A549 (cell line): ENCODE data around the gene IGSF3. TPM values are rescaled to one million over a fixed set of nuclear protein-coding genes. Genes with fewer than 3 reads are reported as not detected.
"Not testable (repeated sequence)": the region's sequence is repeated elsewhere in the genome, so short reads cannot be mapped to it uniquely, and the experiment has no call there.

Experiments
- ATAC-seq, 2 experiments: fragments of 200-7000 bp in 1 of 2; fragments of >200 bp in 1 of 2; cut with Nextera tagmentation in 1 of 2; cut with Tn5 transposase in 1 of 2; 3 replicates each; pipeline versions ENCODE4 v1.8.0 to v1.9.1; 2018 to 2020; ENCODE audit warnings: mild to moderate bottlenecking in 1 of 2, moderate library complexity in 1 of 2
- CTCF ChIA-PET: fragments of 300-600 bp; sonication (Branson Sonifier 250); formaldehyde crosslinking; extraction: SDS; loops from one replicate; lab custom pipeline; 2021; ENCODE audit warnings: antibody characterized with exemption, inconsistent platforms; lab: Yijun Ruan, JAX
- POLR2A ChIA-PET: fragments of 350-600 bp; formaldehyde crosslinking; extraction: SDS; loops from one replicate; lab custom pipeline; 2021; ENCODE audit warnings: antibody characterized with exemption, inconsistent platforms; lab: Yijun Ruan, JAX
- DNase-seq, 2 experiments: peaks; one replicate each; pipeline versions ENCODE4 v3.0.0 to v3.0.0-alpha.2; 2011 to 2016; ENCODE audit warnings: low read depth in 1 of 2, low spot score in 1 of 2
- FAIRE-seq: peaks from 2 replicates; lab custom pipeline; 2011; peaks lifted over from hg19 to GRCh38; lab: Jason Lieb, UNC
- H3K27ac ChIP-seq, 2 experiments: fragments of >200 bp; sonication (Bioruptor Twin); formaldehyde crosslinking; 3 replicates each; pipeline ENCODE4 v1.5.1; 2016 to 2017
- H3K4me1 ChIP-seq: fragments of >200 bp; sonication (Bioruptor Twin); formaldehyde crosslinking; 3 replicates; pipeline ENCODE4 v1.6.1; 2016
- H3K4me2 ChIP-seq: fragments of >200 bp; sonication (Bioruptor Twin); formaldehyde crosslinking; 3 replicates; pipeline ENCODE4 v1.6.1; 2016
- H3K4me3 ChIP-seq: fragments of >200 bp; sonication (Bioruptor Twin); formaldehyde crosslinking; 3 replicates; pipeline ENCODE4 v1.5.1; 2016
- H3K9me3 ChIP-seq: fragments of >200 bp; sonication (Bioruptor Twin); formaldehyde crosslinking; 3 replicates; pipeline ENCODE4 v1.6.1; 2016
- CEBPB ChIP-seq, 2 experiments: fragments of >200 bp in 1 of 2; sonication (Bioruptor Twin) in 1 of 2; formaldehyde crosslinking in 1 of 2; IDR thresholded peaks; 2 replicates each; pipeline ENCODE4 v1.6.1; 2012 to 2016
- E2F6 ChIP-seq: IDR thresholded peaks from 2 replicates; pipeline ENCODE4 v1.6.1; 2012; ENCODE audit warnings: low read depth, borderline replicate concordance
- ESRRA ChIP-seq: fragments of 150-350 bp; IDR thresholded peaks from 2 replicates; pipeline ENCODE4 v1.6.1; 2014; ENCODE audit warnings: mild to moderate bottlenecking, low read length, borderline replicate concordance
- HDAC2 ChIP-seq: fragments of 200-600 bp; sonication (generic); IDR thresholded peaks from 2 replicates; pipeline ENCODE4 v1.6.1; 2016
- HES2 ChIP-seq: fragments of >200 bp; sonication (Bioruptor Twin); formaldehyde crosslinking; IDR thresholded peaks from 2 replicates; pipeline ENCODE4 v1.6.1; 2016
- HOXB13 ChIP-seq: fragments of 250-450 bp; sonication (Bioruptor Pico); IDR thresholded peaks from 2 replicates; pipeline ENCODE4 v1.5.0; 2020; ENCODE audit warnings: low read depth, mild to moderate bottlenecking, moderate library complexity
- KDM1A ChIP-seq: fragments of 200-600 bp; sonication (generic); IDR thresholded peaks from 2 replicates; pipeline ENCODE4 v1.6.1; 2016; ENCODE audit warnings: low read depth, mild to moderate bottlenecking
- NFE2L2 ChIP-seq: fragments of 150-350 bp; conservative IDR thresholded peaks from 2 replicates; pipeline ENCODE4 v1.6.1; 2014; ENCODE audit warnings: low read length
- RFX5 ChIP-seq: fragments of 450-650 bp; IDR thresholded peaks from 2 replicates; pipeline ENCODE4 v1.7.1; 2014; ENCODE audit warnings: antibody characterized with exemption, mild to moderate bottlenecking, moderate library complexity
- ZNF302 ChIP-seq: fragments of 250-450 bp; sonication (Bioruptor Pico); IDR thresholded peaks from 2 replicates; pipeline ENCODE4 v1.9.0; 2021; ENCODE audit warnings: inconsistent platforms, mild to moderate bottlenecking, moderate library complexity
- whole genome bisulfite sequencing: methylation state at CpG from one replicate; pipeline ENCODE4 v1.1.6; 2017; ENCODE audit errors: missing lambda C conversion rate; 5-methylcytosine and 5-hydroxymethylcytosine counted together
- polyA plus RNA-seq, 4 experiments: library from polyadenylated mRNA; depleted of rRNA in 3 of 4; stranded (reverse); fragments of >200 nt; fragmentation: RNase III in 1 of 4; extraction: RNeasy Plus Mini Kit Qiagen cat#74134 plus additional on column Dnase treatment in 1 of 4; gene quantifications; 2 replicates in 3 of 4; 3 replicates in 1 of 4; pipeline ENCODE4 v1.2.3, GENCODE V29; 2011 to 2017
- TF ChIP-seq, protein P1 (sequence below): fragments of >200 bp; sonication (Bioruptor Twin); formaldehyde crosslinking; IDR thresholded peaks from 3 replicates; pipeline ENCODE4 v1.5.1; 2016
- TF ChIP-seq, protein P2 (sequence below): fragments of 250-450 bp; sonication (Bioruptor Pico); IDR thresholded peaks from 2 replicates; pipeline ENCODE4 v1.5.0; 2020; ENCODE audit warnings: low read depth, mild to moderate bottlenecking, moderate library complexity
- TF ChIP-seq, protein P3 (sequence below): IDR thresholded peaks from 2 replicates; pipeline ENCODE4 v1.6.1; 2012

IGSF3 gene
- polyA plus RNA-seq, 2 of the 4 experiments (the other 2 are of a cell fraction) = 18.5 to 21.9 TPM

GRCh38 chr1:116629441-116629840 lies 38.1 kb downstream of the IGSF3 start:
- H3K9me3 ChIP-seq, ATAC-seq, DNase-seq, POLR2A ChIA-PET, H3K4me2 ChIP-seq, FAIRE-seq, CTCF ChIA-PET, H3K27ac ChIP-seq, H3K4me3 ChIP-seq: not testable (repeated sequence)
- WGBS = 98% methylated on average over 2 of the region's 2 CpGs
- H3K4me1 ChIP-seq = peaks cover 13% of the 10 kb centered on the region; the same call in 1 of the 3 replicates

DNA sequence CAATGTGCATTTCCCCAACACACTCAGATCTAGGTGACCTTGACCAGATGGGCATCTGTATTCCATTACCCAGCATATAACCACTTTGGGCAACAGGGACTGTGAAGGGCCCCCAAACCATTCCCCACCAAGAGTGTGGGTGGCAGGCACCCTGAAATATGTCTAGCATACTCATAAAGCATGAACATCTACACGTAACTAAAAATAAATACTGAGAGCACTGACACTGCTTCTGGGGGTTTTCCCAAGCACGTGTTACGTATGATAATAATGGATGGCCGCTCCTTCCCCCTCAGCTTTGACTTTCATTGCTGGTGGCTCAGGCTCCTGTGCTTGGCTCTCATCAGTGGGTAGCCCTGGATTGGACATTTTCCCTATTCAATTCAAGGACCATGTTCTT lies 39.1 kb downstream of the IGSF3 start:
- Histone ChIP-seq H3K27ac (no peak overlapping the region), H3K9me3 (no peaks in the 10 kb centered on the region), H3K4me2 (no peak overlapping the region), H3K4me3 (no peak overlapping the region), H3K4me1 (peaks cover 13% of the 10 kb centered on the region; the same call in 1 of the 3 replicates)
- ATAC-seq = no peak
- TF ChIP-seq HES2 (no peak), ESRRA (no peak), HDAC2 (no peak), RFX5 (no peak), KDM1A (no peak), ZNF302 (no peak), E2F6 (no peak), NFE2L2 (no peak), CEBPB (IDR thresholded peaks at IDR 0.05) (no peak), HOXB13 (no peak)
- TF ChIP-seq, protein P1, sequence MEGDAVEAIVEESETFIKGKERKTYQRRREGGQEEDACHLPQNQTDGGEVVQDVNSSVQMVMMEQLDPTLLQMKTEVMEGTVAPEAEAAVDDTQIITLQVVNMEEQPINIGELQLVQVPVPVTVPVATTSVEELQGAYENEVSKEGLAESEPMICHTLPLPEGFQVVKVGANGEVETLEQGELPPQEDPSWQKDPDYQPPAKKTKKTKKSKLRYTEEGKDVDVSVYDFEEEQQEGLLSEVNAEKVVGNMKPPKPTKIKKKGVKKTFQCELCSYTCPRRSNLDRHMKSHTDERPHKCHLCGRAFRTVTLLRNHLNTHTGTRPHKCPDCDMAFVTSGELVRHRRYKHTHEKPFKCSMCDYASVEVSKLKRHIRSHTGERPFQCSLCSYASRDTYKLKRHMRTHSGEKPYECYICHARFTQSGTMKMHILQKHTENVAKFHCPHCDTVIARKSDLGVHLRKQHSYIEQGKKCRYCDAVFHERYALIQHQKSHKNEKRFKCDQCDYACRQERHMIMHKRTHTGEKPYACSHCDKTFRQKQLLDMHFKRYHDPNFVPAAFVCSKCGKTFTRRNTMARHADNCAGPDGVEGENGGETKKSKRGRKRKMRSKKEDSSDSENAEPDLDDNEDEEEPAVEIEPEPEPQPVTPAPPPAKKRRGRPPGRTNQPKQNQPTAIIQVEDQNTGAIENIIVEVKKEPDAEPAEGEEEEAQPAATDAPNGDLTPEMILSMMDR = no peak
- TF ChIP-seq, protein P2, sequence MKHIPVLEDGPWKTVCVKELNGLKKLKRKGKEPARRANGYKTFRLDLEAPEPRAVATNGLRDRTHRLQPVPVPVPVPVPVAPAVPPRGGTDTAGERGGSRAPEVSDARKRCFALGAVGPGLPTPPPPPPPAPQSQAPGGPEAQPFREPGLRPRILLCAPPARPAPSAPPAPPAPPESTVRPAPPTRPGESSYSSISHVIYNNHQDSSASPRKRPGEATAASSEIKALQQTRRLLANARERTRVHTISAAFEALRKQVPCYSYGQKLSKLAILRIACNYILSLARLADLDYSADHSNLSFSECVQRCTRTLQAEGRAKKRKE (CRISPR knock-in tag) = no peak
- TF ChIP-seq, protein P3, sequence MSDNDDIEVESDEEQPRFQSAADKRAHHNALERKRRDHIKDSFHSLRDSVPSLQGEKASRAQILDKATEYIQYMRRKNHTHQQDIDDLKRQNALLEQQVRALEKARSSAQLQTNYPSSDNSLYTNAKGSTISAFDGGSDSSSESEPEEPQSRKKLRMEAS = no peak
- POLR2A ChIA-PET = no interaction called here
- no peak for DNase-seq
- WGBS = 90% methylated on average over 4 of the region's 4 CpGs
- CTCF ChIA-PET = no interaction called here
- no peak for FAIRE-seq

- CTCF ChIA-PET, POLR2A ChIA-PET, H3K4me3 ChIP-seq, H3K27ac ChIP-seq, ATAC-seq, DNase-seq, FAIRE-seq, H3K4me2 ChIP-seq, H3K9me3 ChIP-seq: not testable (repeated sequence)
- H3K4me1 ChIP-seq = peaks cover 17% of the 10 kb centered on the region
- 82% methylated on average over 4 of the region's 7 CpGs for WGBS
Observed at GRCh38 chr1:116627357-116627756, 40.2 kb downstream of the IGSF3 start.

GRCh38 chr1:116626915-116627314 lies 40.6 kb downstream of the IGSF3 start:
- DNase-seq, H3K4me3 ChIP-seq, H3K9me3 ChIP-seq, POLR2A ChIA-PET, ATAC-seq, CTCF ChIA-PET, FAIRE-seq, H3K4me2 ChIP-seq, H3K27ac ChIP-seq: not testable (repeated sequence)
- H3K4me1 ChIP-seq = peaks cover 18% of the 10 kb centered on the region
- WGBS = 84% methylated on average over 7 of the region's 7 CpGs

DNA sequence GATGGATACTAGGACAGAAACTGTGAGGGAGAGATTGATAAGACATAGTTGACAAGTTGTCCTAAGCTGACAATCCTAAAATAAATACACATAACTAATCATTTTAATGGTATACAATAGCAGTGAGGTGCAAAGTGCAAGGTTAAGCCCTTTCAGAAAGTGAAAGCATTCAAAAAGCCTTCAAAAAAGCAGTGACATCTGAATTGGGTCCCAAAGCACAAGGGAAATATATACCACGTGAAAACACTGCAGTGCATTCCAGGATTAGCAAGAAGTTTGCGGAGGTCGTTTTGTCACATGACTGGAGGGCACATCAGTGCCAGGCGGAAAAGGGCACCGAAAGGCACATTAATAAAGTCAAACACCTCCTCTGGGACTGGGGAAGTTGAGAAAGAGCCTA lies 42.4 kb downstream of the IGSF3 start:
- H3K9me3 ChIP-seq, H3K4me3 ChIP-seq, CTCF ChIA-PET, DNase-seq, FAIRE-seq, H3K27ac ChIP-seq, POLR2A ChIA-PET, H3K4me2 ChIP-seq, ATAC-seq: not testable (repeated sequence)
- H3K4me1 ChIP-seq = peaks cover 19% of the 10 kb centered on the region
- WGBS = 93% methylated on average over 5 of the region's 5 CpGs
